Fibroblast of mammary gland (primary cell): ENCODE measurements around the gene PXMP2.
A peak's percentile ranks its signal among the peaks of the same experiment; 100 is the strongest.

Source experiments
- DNase-seq: peaks from one replicate; pipeline ENCODE4 v3.0.0-alpha.2; 2010; ENCODE audit warnings: low read depth
- H3K4me3 ChIP-seq: 2 replicates; pipeline ENCODE4 v1.5.1; 2011; ENCODE audit warnings: low read depth, mild to moderate bottlenecking, low read length, moderate library complexity; ENCODE audit not compliant: control insufficient read depth
- CTCF ChIP-seq: conservative IDR thresholded peaks from 2 replicates; pipeline ENCODE4 v1.5.1; 2011; ENCODE audit warnings: low read depth, low read length, inconsistent platforms; ENCODE audit not compliant: control insufficient read depth, insufficient read depth

Gene PXMP2

GRCh38 chr12:132695431-132695830, 8.0 kb downstream of the PXMP2 start:
- DNase-seq = no peak
- no peak overlapping the region for H3K4me3 ChIP-seq
- TF ChIP-seq CTCF = no peak

- DNase-seq = no peak
- no peak overlapping the region for H3K4me3 ChIP-seq
- no peak for TF ChIP-seq CTCF
Measured at GRCh38 chr12:132698341-132698740, 11.0 kb downstream of the PXMP2 start.

- peak; percentile 63 for DNase-seq
- H3K4me3 ChIP-seq = no peak overlapping the region
- TF ChIP-seq CTCF = no peak
Measured at GRCh38 chr12:132700212-132700822, 12.9 kb downstream of the PXMP2 start.

GRCh38 chr12:132702640-132703039, 15.3 kb downstream of the PXMP2 start:
- no peak overlapping the region for H3K4me3 ChIP-seq
- TF ChIP-seq CTCF = no peak
- no peak for DNase-seq

GRCh38 chr12:132703641-132704040, 16.3 kb downstream of the PXMP2 start:
- no peak for TF ChIP-seq CTCF
- no peak for DNase-seq
- H3K4me3 ChIP-seq = no peak overlapping the region

- no peak for TF ChIP-seq CTCF
Measured at GRCh38 chr12:132707241-132707640, 19.9 kb downstream of the PXMP2 start.

GRCh38 chr12:132708150-132708549, 20.8 kb downstream of the PXMP2 start:
- TF ChIP-seq CTCF = no peak
- no peak for DNase-seq
- no peak overlapping the region for H3K4me3 ChIP-seq

More at GRCh38 chr12:132707241-132707640, 19.9 kb downstream of the PXMP2 start:
- H3K4me3 ChIP-seq = no peak overlapping the region
- DNase-seq = no peak
